ENCODE measurements around the gene GPRIN3. TPM values are rescaled to one million over a fixed set of nuclear protein-coding genes. Genes with fewer than 3 reads are reported as not detected.

GPRIN3 gene
- total and polyA plus RNA-seq, 8 donors: 0.40 to 19.8 (median 10.5) TPM

DNA sequence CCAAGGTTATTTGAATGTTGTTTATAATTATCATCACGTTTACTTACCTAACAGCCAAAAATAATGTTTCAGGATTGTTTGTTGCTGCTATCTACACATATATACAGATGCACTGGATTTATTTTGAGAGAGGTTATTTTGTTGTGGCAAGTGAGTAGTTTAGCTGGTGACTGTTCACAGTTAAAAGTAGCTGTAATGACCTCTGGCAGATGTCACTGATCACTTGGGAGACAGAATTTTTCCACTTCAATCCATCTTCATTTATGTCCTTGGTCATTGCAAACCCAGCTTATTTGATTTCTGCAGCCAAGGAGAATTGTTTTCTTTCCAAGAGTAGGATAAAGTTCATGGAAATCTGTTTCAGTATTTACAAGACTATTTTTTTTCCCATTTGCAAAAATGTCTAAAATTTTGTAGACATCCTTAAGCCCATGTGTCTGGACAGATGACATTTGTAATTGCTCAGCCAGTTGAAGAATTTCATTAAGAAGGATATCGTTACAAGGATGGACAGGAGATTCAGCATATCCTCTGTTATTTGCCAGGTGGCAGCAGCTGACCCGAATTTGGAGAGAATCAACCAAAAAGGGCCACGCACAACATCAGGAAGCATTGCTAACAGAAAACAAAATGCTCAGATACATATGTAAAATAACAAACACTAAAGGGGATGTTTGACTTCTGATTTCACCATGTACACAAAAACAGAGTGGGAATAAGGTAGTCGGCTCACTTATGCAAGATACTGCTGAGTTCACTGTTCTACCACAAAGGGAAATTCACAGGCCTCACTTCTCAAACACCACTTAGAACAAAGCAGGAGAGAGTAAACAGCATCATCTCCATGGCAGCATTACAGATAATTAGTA is 64.5 kb downstream of the GPRIN3 start:
- WGBS, 5 donors: 41 to 51% (median 44%) methylated on average over 5 of the region's 5 CpGs

DNA sequence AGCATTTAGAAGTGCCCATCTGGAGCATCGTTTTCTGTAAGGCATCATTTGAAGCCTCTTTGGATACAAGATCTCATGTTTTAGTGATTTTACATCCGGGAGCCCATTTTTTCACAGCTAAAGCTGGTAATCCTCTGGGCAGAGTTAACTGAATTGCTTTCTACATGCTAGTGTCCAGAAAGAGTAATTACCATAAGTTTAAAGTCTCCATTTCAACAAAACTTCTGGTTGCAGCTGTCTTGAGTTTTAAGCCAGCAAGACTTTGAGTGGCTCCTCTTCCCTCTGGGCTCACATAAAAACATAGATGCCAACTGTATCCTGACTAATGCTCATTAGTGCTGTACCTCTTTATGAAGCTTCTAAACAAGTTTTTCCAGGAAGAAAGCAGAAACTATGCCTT is 65.4 kb downstream of the GPRIN3 start:
- no peak for DNase-seq
- intact Hi-C loops (cut with DNase I; ENCODE audit: low total_unique reads): no loop called here
- Histone ChIP-seq H3K36me3 (no peaks in the 10 kb centered on the region), H3K27me3 (no peaks in the 10 kb centered on the region), H3K4me1 (peaks cover 3 to 32% (median 17%) of the 10 kb centered on the region in 4 donors), H3K9me3 (no peaks in the 10 kb centered on the region), H3K27ac (no peak overlapping the region), H3K4me3 (no peak overlapping the region)
- TF ChIP-seq EP300 (IDR thresholded peaks at IDR 0.05): no peak
- TF ChIP-seq, protein P1, sequence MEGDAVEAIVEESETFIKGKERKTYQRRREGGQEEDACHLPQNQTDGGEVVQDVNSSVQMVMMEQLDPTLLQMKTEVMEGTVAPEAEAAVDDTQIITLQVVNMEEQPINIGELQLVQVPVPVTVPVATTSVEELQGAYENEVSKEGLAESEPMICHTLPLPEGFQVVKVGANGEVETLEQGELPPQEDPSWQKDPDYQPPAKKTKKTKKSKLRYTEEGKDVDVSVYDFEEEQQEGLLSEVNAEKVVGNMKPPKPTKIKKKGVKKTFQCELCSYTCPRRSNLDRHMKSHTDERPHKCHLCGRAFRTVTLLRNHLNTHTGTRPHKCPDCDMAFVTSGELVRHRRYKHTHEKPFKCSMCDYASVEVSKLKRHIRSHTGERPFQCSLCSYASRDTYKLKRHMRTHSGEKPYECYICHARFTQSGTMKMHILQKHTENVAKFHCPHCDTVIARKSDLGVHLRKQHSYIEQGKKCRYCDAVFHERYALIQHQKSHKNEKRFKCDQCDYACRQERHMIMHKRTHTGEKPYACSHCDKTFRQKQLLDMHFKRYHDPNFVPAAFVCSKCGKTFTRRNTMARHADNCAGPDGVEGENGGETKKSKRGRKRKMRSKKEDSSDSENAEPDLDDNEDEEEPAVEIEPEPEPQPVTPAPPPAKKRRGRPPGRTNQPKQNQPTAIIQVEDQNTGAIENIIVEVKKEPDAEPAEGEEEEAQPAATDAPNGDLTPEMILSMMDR (IDR thresholded peaks at IDR 0.05): no peak
- TF ChIP-seq POLR2A (IDR thresholded peaks at IDR 0.05): no peak
- TF ChIP-seq POLR2AphosphoS5 (IDR thresholded peaks at IDR 0.05): no peak
- 71 to 87% (median 77%) methylated on average over 2 of the region's 2 CpGs for WGBS, 5 donors

More for the DNA sequence above, 64.5 kb downstream of the GPRIN3 start:
- H3K27me3 ChIP-seq: no peaks in the 10 kb centered on the region
- peak overlapping the region in 1 of 5 donors; percentile 18 for H3K27ac ChIP-seq
- intact Hi-C loops (cut with DNase I; ENCODE audit: low total_unique reads): no loop called here
- TF ChIP-seq EP300 (IDR thresholded peaks at IDR 0.05) (no peak), POLR2A (IDR thresholded peaks at IDR 0.05) (no peak), POLR2AphosphoS5 (IDR thresholded peaks at IDR 0.05) (no peak)
- TF ChIP-seq, protein P1 (IDR thresholded peaks at IDR 0.05): no peak
- peaks cover 0 to 5% (median 2%) of the 10 kb centered on the region in 4 donors for H3K36me3 ChIP-seq
- no peaks in the 10 kb centered on the region for H3K9me3 ChIP-seq
- H3K4me3 ChIP-seq: no peak overlapping the region
- peaks cover 3 to 32% (median 17%) of the 10 kb centered on the region in 4 donors for H3K4me1 ChIP-seq
- DNase-seq: peak in 1 of 2 donors; percentile 73

DNA sequence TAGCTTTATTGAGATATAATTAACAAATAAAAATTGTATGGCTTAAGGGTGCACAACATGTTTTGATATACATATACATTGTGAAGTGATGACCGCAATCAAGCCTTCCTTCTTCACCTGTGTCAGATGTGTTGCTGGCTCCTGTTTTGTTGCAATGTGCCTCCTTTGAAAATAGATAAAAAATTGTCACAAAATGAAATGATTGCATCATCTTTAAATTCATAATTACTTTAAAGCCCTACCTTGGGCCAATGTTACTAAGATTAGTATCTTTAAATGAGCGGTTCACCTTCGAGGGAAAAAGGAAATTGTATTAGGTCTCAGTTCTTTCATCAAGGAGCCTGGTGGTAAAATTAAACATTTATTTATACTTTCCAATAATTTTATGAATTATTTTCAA is 77.3 kb downstream of the GPRIN3 start:
- intact Hi-C loops (cut with DNase I; ENCODE audit: low total_unique reads): no loop called here
- H3K36me3 ChIP-seq: no peaks in the 10 kb centered on the region
- H3K4me1 ChIP-seq: peaks cover 0 to 6% (median 0%) of the 10 kb centered on the region in 4 donors
- WGBS, 5 donors: 93 to 98% (median 95%) methylated on average over 3 of the region's 3 CpGs
- no peak overlapping the region for H3K4me3 ChIP-seq
- TF ChIP-seq, protein P1 (IDR thresholded peaks at IDR 0.05): no peak
- no peak for TF ChIP-seq POLR2AphosphoS5 (IDR thresholded peaks at IDR 0.05)
- TF ChIP-seq POLR2A (IDR thresholded peaks at IDR 0.05): no peak
- no peak for TF ChIP-seq EP300 (IDR thresholded peaks at IDR 0.05)
- H3K9me3 ChIP-seq: no peaks in the 10 kb centered on the region
- no peak for DNase-seq
- H3K27ac ChIP-seq: no peak overlapping the region
- H3K27me3 ChIP-seq: no peaks in the 10 kb centered on the region

DNA sequence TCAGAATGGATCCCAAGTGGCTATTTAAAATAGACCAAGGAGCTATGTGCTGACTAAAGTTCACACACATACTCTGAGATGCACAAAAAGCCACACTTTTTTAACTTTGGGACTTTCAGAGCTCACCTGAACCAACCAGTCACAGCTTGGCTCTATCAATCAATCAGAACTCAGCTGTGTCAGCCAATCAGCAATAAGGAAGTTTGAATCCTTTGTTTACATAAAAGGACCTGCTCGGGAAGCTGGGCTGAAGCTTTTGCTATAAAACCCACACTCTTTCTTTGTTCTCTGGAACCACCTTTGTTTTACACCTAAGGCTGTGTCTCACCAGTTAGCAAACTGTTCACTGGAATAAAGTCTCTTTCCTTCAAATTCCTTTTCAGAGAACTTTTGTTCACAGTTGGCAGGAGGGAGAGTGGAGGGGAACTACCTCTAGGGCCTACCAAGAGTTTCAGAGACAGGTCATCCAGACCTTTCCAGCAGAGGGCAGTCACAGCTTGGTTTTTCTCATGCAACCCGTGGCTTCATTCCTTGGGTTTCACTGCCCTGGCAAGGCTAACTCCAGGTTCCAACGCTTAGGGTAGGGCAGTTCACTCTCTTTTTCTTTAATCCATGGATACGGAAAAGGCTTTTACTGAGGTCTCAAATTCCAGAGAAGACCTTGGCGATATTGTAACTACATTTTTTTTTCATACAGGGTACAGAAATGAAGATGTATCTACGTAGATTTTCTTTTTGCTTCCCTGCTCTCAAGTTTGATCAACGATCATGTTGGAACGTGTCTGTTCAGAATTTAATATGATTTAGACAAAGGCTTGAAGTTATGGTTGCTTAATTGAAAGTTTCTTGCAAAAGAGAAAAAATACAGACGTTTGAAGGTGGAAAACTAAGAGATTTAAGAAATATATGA is 80.7 kb downstream of the GPRIN3 start:
- WGBS, 5 donors: 30 to 34% (median 31%) methylated on average over 9 of the region's 9 CpGs

More for the DNA sequence above, 80.7 kb downstream of the GPRIN3 start:
- TF ChIP-seq POLR2A (IDR thresholded peaks at IDR 0.05) (no peak), POLR2AphosphoS5 (IDR thresholded peaks at IDR 0.05) (peak in 2 of 3 donors; percentile 6 to 36), EP300 (IDR thresholded peaks at IDR 0.05) (no peak)
- TF ChIP-seq, protein P1 (IDR thresholded peaks at IDR 0.05): peak in 5 of 7 experiments; percentile 62 to 92 (median 78)
- intact Hi-C loops (cut with DNase I; ENCODE audit: low total_unique reads): loop anchor here (5.0 kb wide), 1 partner anchor 205 kb away; no protein-coding TSS in a partner anchor
- no peaks in the 10 kb centered on the region for H3K27me3 ChIP-seq
- H3K9me3 ChIP-seq: no peaks in the 10 kb centered on the region
- peak; percentile 90 to 95 for DNase-seq
- H3K36me3 ChIP-seq: no peaks in the 10 kb centered on the region
- peak overlapping the region in 1 of 5 donors; percentile 27 for H3K27ac ChIP-seq
- H3K4me1 ChIP-seq: peaks cover 0 to 6% (median 0%) of the 10 kb centered on the region in 4 donors
- H3K4me3 ChIP-seq: no peak overlapping the region

Measured in stomach (tissue), 9 donors.